NCI-H1105 treated with DMSO at 0.1 percent for 48 hours (cell line): ENCODE measurements around the gene SIGLEC6.

Experiments
- DNase-seq: peaks from one replicate; lab custom pipeline; 2025; lab: John Stamatoyannopoulos, UW

Gene SIGLEC6

DNA sequence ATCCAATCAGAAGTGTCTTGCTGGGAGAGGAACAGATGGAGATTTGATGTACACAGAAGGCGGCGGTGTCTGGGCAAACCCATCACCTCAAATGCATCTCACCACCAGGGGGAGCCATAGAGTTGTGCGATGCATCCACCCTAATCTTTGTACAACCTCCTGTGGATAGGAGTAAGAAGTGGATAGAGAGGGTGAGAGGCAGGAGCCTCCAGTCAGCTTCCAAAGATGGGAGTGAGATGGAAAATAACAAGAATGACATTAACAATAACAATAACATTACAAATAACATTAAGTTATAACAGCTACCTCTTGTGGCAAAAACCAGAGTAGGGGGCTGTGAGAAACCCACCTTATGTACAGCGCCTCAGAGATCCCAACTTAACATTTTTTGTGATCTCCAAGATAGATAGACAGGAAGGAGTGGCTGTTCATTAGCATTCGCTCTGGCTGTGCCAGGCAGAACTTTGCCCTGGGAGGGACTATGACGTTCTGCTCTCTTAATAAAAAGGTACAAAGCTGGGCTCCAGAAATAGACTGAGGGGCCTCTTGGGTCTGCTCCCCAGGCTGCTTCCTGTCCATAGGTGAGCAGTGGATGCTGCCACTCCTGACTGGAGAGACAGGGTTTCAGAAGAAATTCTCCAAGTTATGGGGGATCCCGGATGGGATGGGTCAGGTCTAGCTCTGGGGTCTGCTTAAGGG lies 58.3 kb downstream of the SIGLEC6 start:
- DNase-seq: peak; percentile 53

GRCh38 chr19:51472607-51473006 lies 58.9 kb downstream of the SIGLEC6 start:
- no peak for DNase-seq

GRCh38 chr19:51471527-51471926 lies 59.9 kb downstream of the SIGLEC6 start:
- DNase-seq: no peak

GRCh38 chr19:51470966-51471365 lies 60.5 kb downstream of the SIGLEC6 start:
- DNase-seq: no peak

- no peak for DNase-seq
These were observed 61.8 kb downstream of the SIGLEC6 start for GRCh38 chr19:51469629-51470028.

DNA sequence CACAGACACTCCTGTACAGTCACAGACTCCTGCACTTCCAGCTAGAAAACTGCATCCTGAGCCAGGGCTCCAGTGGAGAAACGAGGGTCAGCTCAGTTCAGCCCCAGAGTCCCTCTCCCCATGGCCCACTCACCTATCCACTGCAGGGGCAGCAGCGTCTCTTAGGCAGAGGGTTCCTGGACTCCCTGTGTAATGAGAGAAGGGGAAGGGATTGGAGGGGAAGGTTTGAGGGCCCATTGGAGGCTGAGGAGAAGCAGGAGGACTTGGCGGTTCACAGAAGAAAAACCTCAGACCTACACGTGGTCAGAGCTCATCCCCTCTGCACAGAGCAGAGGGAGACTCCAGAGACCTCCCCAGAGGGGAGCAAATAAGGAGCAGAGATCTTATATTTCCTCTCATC lies 62.3 kb downstream of the SIGLEC6 start:
- no peak for DNase-seq

- no peak for DNase-seq
These were observed 62.9 kb downstream of the SIGLEC6 start for GRCh38 chr19:51468545-51468920.

DNA sequence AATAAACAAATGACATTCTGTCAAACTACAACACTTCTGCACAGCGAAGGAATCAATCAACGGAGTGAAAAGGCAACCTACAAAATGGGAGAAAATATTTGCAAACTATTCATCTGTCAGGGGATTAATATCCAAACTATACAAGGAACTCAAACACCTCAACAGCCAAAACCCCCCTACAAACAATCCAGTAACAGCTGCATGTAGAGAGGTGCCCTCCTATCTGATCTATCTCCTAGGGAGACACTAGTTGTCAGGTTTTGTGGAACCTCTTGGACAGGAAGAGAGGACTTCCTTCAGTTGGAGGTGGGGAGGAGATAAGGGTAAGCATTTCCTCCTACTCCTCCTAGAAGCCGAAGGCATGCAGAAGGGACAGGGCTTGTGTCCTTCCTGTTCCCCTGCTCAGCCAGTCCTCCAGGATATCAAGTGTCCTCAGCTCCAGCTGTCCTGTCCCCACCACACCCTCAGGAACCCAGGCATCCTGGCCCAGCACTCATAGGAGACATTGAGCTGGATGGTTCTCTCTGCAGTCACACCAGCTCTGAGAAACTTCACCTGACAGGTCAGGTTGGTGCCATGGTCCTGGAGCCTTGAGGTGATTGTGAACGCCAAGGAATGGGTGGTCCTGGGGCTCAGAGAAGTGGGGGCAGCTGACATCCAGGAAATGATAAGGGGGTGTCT lies 63.5 kb downstream of the SIGLEC6 start:
- no peak for DNase-seq
